AG09309 (cell line): ENCODE measurements around the gene ASPHD1.

ENCODE experiments used
- DNase-seq: peaks from one replicate; pipeline ENCODE4 v3.0.0-alpha.2; 2010; ENCODE audit warnings: low read depth
- H3K4me3 ChIP-seq: 2 replicates; pipeline ENCODE4 v1.5.1; 2011; ENCODE audit warnings: mild to moderate bottlenecking, low read depth, low read length, moderate library complexity; ENCODE audit not compliant: control insufficient read depth
- TF ChIP-seq, protein P1 (sequence below): IDR thresholded peaks from 2 replicates; pipeline ENCODE4 v1.5.1; 2011; ENCODE audit warnings: mild to moderate bottlenecking, low read depth, low read length, inconsistent platforms; ENCODE audit not compliant: insufficient read depth, control insufficient read depth; ENCODE audit errors: missing control alignments

Gene ASPHD1

DNA sequence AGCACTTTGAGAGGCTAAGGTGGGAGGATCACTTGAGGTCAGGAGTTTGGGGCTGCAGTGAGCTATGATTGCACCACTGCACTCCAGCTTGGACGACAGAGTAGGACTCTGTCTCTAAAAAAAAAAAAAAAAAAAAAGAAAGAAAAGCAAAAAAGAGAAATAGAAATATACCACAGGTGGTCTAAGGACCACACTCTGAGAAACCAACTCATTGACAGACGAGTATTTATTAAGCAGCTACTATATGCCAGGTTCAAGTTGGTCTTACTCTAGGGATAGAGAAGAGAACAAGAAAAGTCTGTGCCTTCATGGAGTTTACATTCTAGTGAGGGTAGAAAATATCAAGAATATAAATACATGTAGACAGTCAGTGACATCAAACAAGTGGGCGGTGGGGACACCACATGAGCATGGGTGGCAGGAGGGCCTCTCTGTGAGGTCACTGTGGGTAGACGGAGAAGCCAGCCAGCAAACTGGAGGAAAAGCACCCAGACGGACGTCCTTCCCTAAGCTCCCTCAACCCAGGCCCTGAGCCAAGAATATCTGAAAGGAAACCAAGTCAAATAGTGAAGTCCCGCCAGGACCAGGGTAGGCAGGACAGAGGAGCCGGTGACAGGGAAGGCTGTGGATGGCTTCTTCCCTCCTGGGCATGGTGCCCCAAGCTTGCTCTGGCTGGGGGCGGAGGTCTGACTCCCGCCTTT, 42.0 kb upstream of the ASPHD1 start:
- DNase-seq = no peak
- TF ChIP-seq, protein P1, sequence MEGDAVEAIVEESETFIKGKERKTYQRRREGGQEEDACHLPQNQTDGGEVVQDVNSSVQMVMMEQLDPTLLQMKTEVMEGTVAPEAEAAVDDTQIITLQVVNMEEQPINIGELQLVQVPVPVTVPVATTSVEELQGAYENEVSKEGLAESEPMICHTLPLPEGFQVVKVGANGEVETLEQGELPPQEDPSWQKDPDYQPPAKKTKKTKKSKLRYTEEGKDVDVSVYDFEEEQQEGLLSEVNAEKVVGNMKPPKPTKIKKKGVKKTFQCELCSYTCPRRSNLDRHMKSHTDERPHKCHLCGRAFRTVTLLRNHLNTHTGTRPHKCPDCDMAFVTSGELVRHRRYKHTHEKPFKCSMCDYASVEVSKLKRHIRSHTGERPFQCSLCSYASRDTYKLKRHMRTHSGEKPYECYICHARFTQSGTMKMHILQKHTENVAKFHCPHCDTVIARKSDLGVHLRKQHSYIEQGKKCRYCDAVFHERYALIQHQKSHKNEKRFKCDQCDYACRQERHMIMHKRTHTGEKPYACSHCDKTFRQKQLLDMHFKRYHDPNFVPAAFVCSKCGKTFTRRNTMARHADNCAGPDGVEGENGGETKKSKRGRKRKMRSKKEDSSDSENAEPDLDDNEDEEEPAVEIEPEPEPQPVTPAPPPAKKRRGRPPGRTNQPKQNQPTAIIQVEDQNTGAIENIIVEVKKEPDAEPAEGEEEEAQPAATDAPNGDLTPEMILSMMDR = no peak
- H3K4me3 ChIP-seq = no peak overlapping the region

DNA sequence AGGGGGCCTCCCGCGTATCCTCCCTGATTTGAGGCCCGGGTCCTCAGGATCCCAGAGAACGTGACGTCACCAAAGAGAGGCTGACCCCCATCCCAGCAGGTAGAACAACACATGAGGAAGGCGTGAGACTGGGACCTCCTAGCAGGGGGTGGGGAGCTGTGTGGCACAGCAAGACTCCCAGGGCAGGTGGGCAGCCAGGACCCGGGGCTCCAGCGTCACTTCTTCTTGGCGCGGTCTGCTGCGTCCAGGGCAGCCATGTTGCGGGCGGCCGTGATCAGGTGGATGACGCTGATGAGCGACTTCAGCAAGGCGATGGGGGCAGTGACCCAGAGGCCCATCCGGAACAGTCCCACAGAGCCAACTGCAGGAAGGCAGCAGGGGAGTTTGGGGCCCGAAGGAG, 41.3 kb upstream of the ASPHD1 start:
- DNase-seq = no peak
- TF ChIP-seq, protein P1 = no peak
- H3K4me3 ChIP-seq = no peak overlapping the region

DNA sequence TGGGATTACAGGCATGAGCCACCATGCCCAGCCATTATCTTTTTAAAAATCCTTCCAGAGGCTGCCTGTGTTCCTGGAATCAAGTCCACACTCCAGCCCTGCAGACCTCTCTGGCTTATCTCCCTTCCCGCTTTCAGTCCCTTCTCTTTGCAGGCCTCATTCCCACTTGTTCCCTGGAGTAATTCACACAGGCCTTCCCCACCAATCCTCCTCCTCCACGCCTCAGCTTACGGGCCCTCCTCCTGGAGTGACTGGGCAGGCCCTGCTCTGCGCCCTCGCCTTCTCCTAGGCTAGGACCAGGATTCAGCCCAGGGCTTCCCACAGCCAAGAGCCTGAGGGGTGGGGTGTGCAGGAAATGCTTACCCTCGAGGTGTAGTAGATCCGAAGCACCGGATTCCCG, 40.1 kb upstream of the ASPHD1 start:
- H3K4me3 ChIP-seq = no peak overlapping the region
- TF ChIP-seq, protein P1 = no peak
- DNase-seq = no peak

DNA sequence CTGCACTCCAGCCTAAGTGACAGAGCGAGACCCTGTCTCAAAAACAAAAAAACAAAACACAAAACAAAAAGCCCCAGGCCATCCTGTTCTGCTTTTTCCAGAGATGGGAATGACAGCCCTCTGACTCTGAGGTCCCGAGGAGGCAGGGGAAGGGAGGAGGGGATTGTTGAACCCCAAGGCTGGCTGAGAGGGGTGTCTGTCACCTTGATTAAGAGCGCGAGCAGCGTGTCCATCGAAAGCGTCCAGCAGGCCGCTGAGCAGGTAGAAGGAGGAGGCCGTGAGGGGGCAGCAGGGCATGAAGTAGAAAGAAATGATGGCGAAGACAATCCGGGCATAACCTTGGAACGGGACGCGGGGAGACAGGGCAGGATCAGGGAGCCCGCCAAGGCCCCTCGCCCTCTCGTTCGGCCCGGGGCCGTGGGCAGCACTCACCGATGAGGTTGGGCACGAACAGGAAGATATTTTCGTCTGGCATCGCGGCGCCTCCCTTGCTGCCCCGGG, 37.9 kb upstream of the ASPHD1 start:
- H3K4me3 ChIP-seq = peak overlapping the region; percentile 79
- DNase-seq = no peak
- TF ChIP-seq, protein P1 = peak; percentile 33

DNA sequence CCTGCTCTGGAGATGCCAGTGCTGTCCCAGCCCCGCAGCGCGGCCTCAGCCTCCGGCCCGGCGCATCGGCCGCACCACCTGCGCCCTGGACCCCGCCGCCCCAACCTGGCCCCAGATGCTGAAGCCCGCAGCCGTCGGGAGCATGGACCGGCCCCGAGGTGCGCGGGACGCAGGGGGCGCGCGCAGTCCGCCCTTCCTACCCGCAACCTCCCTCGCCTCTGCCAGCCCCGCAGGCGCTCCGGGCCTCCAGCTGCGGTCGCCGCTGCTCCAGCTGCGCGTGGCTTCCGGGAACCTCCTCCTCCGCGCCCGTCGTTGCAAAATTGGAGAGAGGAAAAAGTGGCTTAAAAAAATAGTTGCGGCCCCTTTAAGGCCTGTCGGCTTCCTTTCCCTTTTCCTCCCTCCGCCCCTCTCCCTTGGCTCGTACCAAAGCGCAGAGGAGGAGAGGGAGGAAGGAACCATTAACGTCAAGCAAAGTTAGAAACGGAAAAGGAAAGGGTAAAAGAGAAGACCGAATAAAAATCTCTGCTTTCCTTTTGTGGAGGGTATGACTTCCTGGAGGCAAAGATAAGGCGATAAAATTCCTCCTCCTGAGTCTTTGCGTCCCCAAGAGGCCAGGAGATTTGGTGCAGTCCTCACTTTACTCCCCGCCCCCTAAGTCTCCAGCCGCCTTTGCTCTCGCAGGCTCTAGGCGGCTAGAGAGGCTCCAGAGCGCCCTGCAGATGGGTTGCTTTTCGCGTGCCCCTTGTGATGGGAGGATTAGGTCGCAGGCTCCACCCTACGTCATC, 37.2 kb upstream of the ASPHD1 start, which contains the start of gene CDIPT:
TSS of gene CDIPT (minus strand) at position 343 of the 785 bp plus-strand sequence. CDS start 369 bp downstream, outside the sequence.
- TF ChIP-seq, protein P1 = peak; percentile 77
- peak within 1 kb of the TSS; percentile 79 for H3K4me3 ChIP-seq
- DNase-seq = peak; percentile 91

DNA sequence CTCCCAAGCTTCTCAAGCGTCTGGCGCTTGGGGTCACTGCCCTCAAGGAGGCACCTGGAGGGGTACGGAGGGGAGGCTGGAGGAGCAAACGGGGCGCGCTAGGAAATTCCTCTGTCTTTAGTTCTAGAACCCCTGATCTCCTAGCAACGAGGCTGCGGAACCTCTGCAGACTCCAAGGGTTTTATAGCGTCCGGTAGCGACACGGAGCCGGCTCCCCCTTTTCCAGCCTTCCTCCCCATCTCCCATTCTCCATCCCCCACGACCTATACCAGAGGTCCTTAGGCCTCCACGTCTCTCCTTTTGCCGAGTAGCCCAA, 36.7 kb upstream of the ASPHD1 start:
- peak overlapping the region; percentile 22 for H3K4me3 ChIP-seq
- TF ChIP-seq, protein P1 = no peak
- no peak for DNase-seq
